Peyer's patch (tissue), 4 donors: ENCODE measurements around the gene PCDH1. TPM values are rescaled to one million over a fixed set of nuclear protein-coding genes. Genes with fewer than 3 reads are reported as not detected.

ENCODE experiments used
- DNase-seq, 3 donors: peaks; one replicate each; pipeline ENCODE4 v3.0.0-alpha.2; 2017 to 2019
- H3K27ac ChIP-seq, 4 donors: fragments of 200-600 bp; sonication (generic); one replicate each; pipeline ENCODE4 v1.5.1; 2016 to 2019
- H3K27me3 ChIP-seq, 2 donors: fragments of 200-600 bp; sonication (generic); one replicate each; pipeline ENCODE4 v1.5.1; 2019
- H3K36me3 ChIP-seq, 3 donors: fragments of 200-600 bp; sonication (generic); one replicate each; pipeline ENCODE4 v1.5.1; 2016 to 2019
- H3K4me1 ChIP-seq, 4 donors: fragments of 200-600 bp; sonication (generic); one replicate each; pipeline ENCODE4 v1.5.1; 2016 to 2019
- H3K4me3 ChIP-seq, 4 donors: fragments of 200-600 bp; sonication (generic); 1 replicate in 3 of 4; 2 replicates in 1 of 4; pipeline ENCODE4 v1.5.1; 2016 to 2019; ENCODE audit warnings: mild to moderate bottlenecking in 1 of 4
- H3K9me3 ChIP-seq, 4 donors: fragments of 200-600 bp; sonication (generic); one replicate each; pipeline ENCODE4 v1.5.1; 2016 to 2019; ENCODE audit warnings: mild to moderate bottlenecking in 1 of 4
- CTCF ChIP-seq, 6 experiments: fragments of 450-650 bp in 4 of 6; fragments of 200-600 bp in 2 of 6; sonication (generic) in 1 of 6; IDR thresholded peaks; one replicate each; pipeline ENCODE4 v1.5.1; 2017 to 2019; ENCODE audit warnings: antibody characterized with exemption in 6 of 6, mild to moderate bottlenecking in 3 of 6, moderate library complexity in 1 of 6
- POLR2A ChIP-seq, 2 donors: fragments of 450-650 bp; IDR thresholded peaks; one replicate each; pipeline ENCODE4 v1.5.1; 2017; ENCODE audit warnings: antibody characterized with exemption in 2 of 2, mild to moderate bottlenecking in 2 of 2, moderate library complexity in 2 of 2
- total RNA-seq, 4 donors: library from RNA; depleted of rRNA; stranded (reverse); fragments of >200 nt; gene quantifications; one replicate each; pipeline ENCODE4 v1.1.0, GENCODE V29; 2016

PCDH1 gene
- total RNA-seq, 4 donors from 2014 or later: 64.4 to 169 (median 164) TPM

- no peaks in the 10 kb centered on the region for H3K27me3 ChIP-seq
- TF ChIP-seq CTCF (IDR thresholded peaks at IDR 0.05) (no peak), POLR2A (IDR thresholded peaks at IDR 0.05) (no peak)
- H3K36me3 ChIP-seq: no peaks in the 10 kb centered on the region
- H3K9me3 ChIP-seq: no peaks in the 10 kb centered on the region
- peak in 1 of 3 donors; percentile 24 for DNase-seq
- H3K4me1 ChIP-seq: peaks cover 0 to 32% (median 6%) of the 10 kb centered on the region in 4 donors
- no peak overlapping the region for H3K4me3 ChIP-seq
- no peak overlapping the region for H3K27ac ChIP-seq
Observed at GRCh38 chr5:141839015-141839513, 39.1 kb downstream of the PCDH1 start.

GRCh38 chr5:141838326-141839014, 39.7 kb downstream of the PCDH1 start:
- H3K27ac ChIP-seq: peak overlapping the region in 2 of 4 donors; percentile 25 to 31
- peaks cover 0 to 26% (median 6%) of the 10 kb centered on the region in 4 donors for H3K4me1 ChIP-seq

GRCh38 chr5:141835928-141836670, 42.1 kb downstream of the PCDH1 start:
- Histone ChIP-seq H3K27ac (peak overlapping the region in 2 of 4 donors; percentile 28 to 41), H3K9me3 (no peaks in the 10 kb centered on the region), H3K4me1 (peaks cover 0 to 14% (median 3%) of the 10 kb centered on the region in 4 donors), H3K4me3 (no peak overlapping the region), H3K27me3 (no peaks in the 10 kb centered on the region), H3K36me3 (no peaks in the 10 kb centered on the region)
- no peak for DNase-seq
- no peak for TF ChIP-seq POLR2A (IDR thresholded peaks at IDR 0.05)
- no peak for TF ChIP-seq CTCF (IDR thresholded peaks at IDR 0.05)

More at GRCh38 chr5:141838326-141839014, 39.7 kb downstream of the PCDH1 start:
- DNase-seq: no peak
- Histone ChIP-seq H3K27me3 (no peaks in the 10 kb centered on the region), H3K9me3 (no peaks in the 10 kb centered on the region), H3K36me3 (no peaks in the 10 kb centered on the region), H3K4me3 (no peak overlapping the region)
- TF ChIP-seq CTCF (IDR thresholded peaks at IDR 0.05) (no peak), POLR2A (IDR thresholded peaks at IDR 0.05) (no peak)

- H3K4me1 ChIP-seq: no peaks in the 10 kb centered on the region
- no peaks in the 10 kb centered on the region for H3K36me3 ChIP-seq
- H3K9me3 ChIP-seq: no peaks in the 10 kb centered on the region
- H3K27ac ChIP-seq: no peak overlapping the region
- no peak for TF ChIP-seq POLR2A (IDR thresholded peaks at IDR 0.05)
- no peak for TF ChIP-seq CTCF (IDR thresholded peaks at IDR 0.05)
- H3K27me3 ChIP-seq: no peaks in the 10 kb centered on the region
- no peak overlapping the region for H3K4me3 ChIP-seq
- no peak for DNase-seq
Observed at GRCh38 chr5:141834331-141834730, 43.9 kb downstream of the PCDH1 start.

- Histone ChIP-seq H3K27me3 (no peaks in the 10 kb centered on the region), H3K9me3 (no peaks in the 10 kb centered on the region), H3K36me3 (no peaks in the 10 kb centered on the region), H3K27ac (no peak overlapping the region), H3K4me3 (no peak overlapping the region), H3K4me1 (no peaks in the 10 kb centered on the region)
- TF ChIP-seq POLR2A (IDR thresholded peaks at IDR 0.05) (no peak), CTCF (IDR thresholded peaks at IDR 0.05) (no peak)
- no peak for DNase-seq
Observed at GRCh38 chr5:141832131-141832530, 46.1 kb downstream of the PCDH1 start.
